SH-SY5Y (cell line): Measurements from ENCODE around the gene CKS2.

Source experiments
- GATA2 ChIP-seq: IDR thresholded peaks from 2 replicates; pipeline ENCODE4 v1.6.1; 2011; ENCODE audit warnings: mild to moderate bottlenecking, low read depth, low read length
- GATA3 ChIP-seq: IDR thresholded peaks from 2 replicates; pipeline ENCODE4 v1.6.1; 2011; ENCODE audit warnings: low read depth, mild to moderate bottlenecking, low read length, moderate library complexity

GRCh38 chr9:89346696-89347095 lies 35.7 kb downstream of the CKS2 start:
- TF ChIP-seq GATA3 (no peak), GATA2 (no peak)
